ENCODE measurements around the gene ST14. TPM values are rescaled to one million over a fixed set of nuclear protein-coding genes. Genes with fewer than 3 reads are reported as not detected.
A peak's percentile ranks its signal among the peaks of the same experiment; 100 is the strongest.

Gene ST14
- total RNA-seq, 2 donors from 2014 or later = 4.9 to 6.9 TPM

DNA sequence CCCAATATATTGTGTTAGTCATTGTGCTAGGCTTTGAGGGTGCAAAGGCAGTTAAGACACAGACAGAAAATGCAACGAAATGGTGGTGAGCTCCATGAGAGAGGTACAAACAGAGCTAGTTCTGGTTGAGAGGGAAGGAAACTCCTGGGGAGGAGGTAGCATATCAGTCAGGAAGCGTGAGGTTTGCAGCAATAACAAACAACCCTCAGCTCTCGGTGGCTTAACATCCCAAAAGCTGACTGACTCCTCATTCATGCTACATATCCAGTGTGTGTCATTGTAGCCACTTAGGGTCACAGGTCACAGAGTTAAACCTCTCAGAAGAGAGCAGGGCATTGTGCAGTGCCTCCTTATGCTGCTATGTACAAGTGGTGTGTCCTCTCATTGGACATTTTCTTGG, 1.7 kb upstream of the ST14 start:
- no peak overlapping the region for H3K27ac ChIP-seq
- DNase-seq (ENCODE audit: low spot score) = no peak
- H3K4me1 ChIP-seq (ENCODE audit: control insufficient read depth in 1 of 2, low read depth in 2 of 2) = peaks cover 6 to 13% of the 10 kb centered on the region in 2 donors
- no peaks in the 10 kb centered on the region for H3K27me3 ChIP-seq (replicated peaks; ENCODE audit: insufficient read depth)
- TF ChIP-seq, protein P1, sequence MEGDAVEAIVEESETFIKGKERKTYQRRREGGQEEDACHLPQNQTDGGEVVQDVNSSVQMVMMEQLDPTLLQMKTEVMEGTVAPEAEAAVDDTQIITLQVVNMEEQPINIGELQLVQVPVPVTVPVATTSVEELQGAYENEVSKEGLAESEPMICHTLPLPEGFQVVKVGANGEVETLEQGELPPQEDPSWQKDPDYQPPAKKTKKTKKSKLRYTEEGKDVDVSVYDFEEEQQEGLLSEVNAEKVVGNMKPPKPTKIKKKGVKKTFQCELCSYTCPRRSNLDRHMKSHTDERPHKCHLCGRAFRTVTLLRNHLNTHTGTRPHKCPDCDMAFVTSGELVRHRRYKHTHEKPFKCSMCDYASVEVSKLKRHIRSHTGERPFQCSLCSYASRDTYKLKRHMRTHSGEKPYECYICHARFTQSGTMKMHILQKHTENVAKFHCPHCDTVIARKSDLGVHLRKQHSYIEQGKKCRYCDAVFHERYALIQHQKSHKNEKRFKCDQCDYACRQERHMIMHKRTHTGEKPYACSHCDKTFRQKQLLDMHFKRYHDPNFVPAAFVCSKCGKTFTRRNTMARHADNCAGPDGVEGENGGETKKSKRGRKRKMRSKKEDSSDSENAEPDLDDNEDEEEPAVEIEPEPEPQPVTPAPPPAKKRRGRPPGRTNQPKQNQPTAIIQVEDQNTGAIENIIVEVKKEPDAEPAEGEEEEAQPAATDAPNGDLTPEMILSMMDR (IDR thresholded peaks at IDR 0.05) = no peak
- no peak overlapping the region for H3K4me3 ChIP-seq
- no peaks in the 10 kb centered on the region for H3K9me3 ChIP-seq
- H3K36me3 ChIP-seq = no peaks in the 10 kb centered on the region
- ATAC-seq (ENCODE audit: insufficient number of reproducible peaks, low FRiP score, low read depth) = peak; percentile 28

DNA sequence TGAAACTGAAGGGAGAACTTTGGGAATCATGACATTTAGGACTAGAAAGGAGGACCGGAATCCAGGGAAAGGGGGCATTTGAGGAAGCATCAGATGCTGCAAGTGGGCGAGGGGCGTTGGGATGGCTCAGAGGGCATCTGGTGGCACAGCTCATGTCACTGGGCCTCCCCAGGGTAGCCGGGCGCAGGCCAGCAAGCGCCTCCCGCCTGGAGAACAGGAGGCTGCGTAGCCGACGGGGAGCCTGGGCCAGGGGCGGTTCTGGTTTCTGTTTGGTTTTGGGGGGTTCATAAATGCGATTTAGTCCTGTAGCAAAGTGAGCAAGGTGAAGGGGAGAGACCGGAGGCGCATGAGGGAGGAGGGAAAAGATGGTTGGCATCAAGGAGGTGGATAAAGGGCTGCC, 443 bp upstream of the ST14 start:
- ATAC-seq (ENCODE audit: insufficient number of reproducible peaks, low FRiP score, low read depth) (no peak), DNase-seq (ENCODE audit: low spot score) (no peak)
- Histone ChIP-seq H3K27ac (no peak overlapping the region), H3K9me3 (no peaks in the 10 kb centered on the region), H3K27me3 (replicated peaks; ENCODE audit: insufficient read depth) (no peaks in the 10 kb centered on the region), H3K4me3 (no peak overlapping the region), H3K36me3 (no peaks in the 10 kb centered on the region), H3K4me1 (ENCODE audit: control insufficient read depth in 1 of 2, low read depth in 2 of 2) (peaks cover 6 to 13% of the 10 kb centered on the region in 2 donors)
- TF ChIP-seq, protein P1 (IDR thresholded peaks at IDR 0.05) = no peak

DNA sequence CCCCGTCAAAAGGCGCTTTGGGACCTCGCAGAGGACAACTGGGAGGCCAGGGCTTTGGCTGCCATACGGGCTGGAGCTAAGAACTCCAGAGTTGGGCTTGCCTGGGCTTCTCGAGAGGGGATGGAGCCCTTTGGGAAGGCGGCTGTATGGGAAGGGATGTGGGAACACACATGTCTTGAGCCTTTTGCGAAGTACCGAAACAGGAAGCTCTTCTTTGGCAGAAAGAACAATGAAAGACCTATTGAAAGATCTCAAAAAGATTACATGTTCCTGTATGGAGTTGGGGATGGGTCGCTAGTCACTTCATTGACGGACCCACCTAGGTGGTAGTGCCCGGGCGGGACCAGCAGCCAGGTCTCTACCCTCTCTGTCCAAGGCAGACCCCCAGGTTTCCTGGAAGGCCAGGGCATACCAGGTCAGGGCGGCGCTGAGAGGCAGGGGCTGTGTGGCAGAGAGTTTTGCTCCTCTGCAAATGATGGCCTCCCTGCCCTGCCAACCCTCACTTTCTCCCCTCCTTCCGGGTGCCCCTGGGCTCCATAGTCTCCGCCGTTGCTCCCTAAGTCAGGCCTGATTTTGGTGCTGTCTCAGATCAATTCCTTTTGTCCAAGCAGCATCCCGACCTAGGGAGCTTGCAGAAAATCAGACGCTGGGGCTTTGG, 1.0 kb downstream of the ST14 start:
- H3K4me1 ChIP-seq (ENCODE audit: control insufficient read depth in 1 of 2, low read depth in 2 of 2) = peaks cover 6 to 13% of the 10 kb centered on the region in 2 donors
- H3K4me3 ChIP-seq = peak overlapping the region; percentile 63
- H3K9me3 ChIP-seq = no peaks in the 10 kb centered on the region
- H3K27me3 ChIP-seq (replicated peaks; ENCODE audit: insufficient read depth) = no peaks in the 10 kb centered on the region
- H3K36me3 ChIP-seq = no peaks in the 10 kb centered on the region
- TF ChIP-seq, protein P1 (IDR thresholded peaks at IDR 0.05) = no peak
- no peak for ATAC-seq (ENCODE audit: insufficient number of reproducible peaks, low FRiP score, low read depth)
- DNase-seq (ENCODE audit: low spot score) = no peak
- H3K27ac ChIP-seq = no peak overlapping the region

DNA sequence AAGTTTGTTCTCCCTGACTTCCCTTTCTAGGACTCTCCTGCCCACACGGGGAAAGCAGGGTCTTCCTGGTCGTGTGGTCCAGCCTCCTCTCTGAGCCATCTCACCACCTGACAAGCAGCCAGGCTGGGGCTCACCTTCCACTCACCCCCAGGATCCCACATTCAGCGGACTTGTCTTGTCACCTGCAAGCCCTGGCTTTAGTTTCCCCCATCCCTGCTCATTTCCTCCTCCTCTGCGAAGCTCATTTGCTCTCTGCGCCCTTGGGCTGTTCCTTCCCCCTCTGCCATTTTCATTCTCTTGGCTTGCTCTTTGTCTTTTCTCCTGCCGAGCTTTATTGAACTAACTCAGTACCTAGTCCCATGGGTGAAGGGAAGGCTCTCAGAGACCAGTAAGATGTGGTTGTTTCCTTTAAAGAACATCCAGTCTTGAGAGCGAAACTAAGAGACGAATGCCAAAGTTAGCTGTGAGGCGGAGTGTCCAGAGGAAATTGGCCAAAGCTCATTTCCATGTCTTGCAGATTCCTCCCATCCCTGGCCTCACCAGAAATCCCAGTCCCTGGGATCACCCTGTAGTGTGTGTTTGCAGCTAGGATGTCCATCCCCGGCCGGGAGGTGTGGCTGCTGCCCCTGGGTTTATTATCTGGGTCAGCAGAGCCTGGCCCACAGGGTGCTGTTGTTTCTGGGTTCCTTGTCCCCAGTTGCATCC, 2.0 kb downstream of the ST14 start:
- ATAC-seq (ENCODE audit: insufficient number of reproducible peaks, low FRiP score, low read depth) (no peak), DNase-seq (ENCODE audit: low spot score) (no peak)
- H3K27me3 ChIP-seq (replicated peaks; ENCODE audit: insufficient read depth) = no peaks in the 10 kb centered on the region
- no peak overlapping the region for H3K27ac ChIP-seq
- H3K9me3 ChIP-seq = no peaks in the 10 kb centered on the region
- no peaks in the 10 kb centered on the region for H3K36me3 ChIP-seq
- H3K4me3 ChIP-seq = no peak overlapping the region
- H3K4me1 ChIP-seq (ENCODE audit: control insufficient read depth in 1 of 2, low read depth in 2 of 2) = peaks cover 6 to 13% of the 10 kb centered on the region in 2 donors
- TF ChIP-seq, protein P1 (IDR thresholded peaks at IDR 0.05) = no peak

DNA sequence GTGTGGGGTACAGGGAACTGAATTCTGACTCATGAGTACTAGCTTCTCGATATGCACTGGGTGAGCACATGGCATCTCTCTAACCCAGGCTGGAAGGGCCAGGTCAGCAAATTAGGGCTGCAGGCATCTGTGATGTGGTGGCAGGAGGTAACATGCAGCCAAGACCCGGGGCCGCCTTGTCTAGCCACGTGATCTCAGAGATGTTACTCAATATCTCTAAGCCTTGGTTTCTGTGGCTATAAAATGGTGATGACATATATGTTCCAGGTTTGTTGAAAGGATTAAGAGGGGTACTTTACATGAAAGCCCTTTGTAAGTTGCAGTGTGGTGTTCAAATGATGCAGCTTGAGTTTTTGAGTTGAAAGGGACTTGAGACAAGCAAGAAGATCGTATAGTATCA, 3.2 kb downstream of the ST14 start:
- Histone ChIP-seq H3K27ac (no peak overlapping the region), H3K4me3 (no peak overlapping the region), H3K27me3 (replicated peaks; ENCODE audit: insufficient read depth) (no peaks in the 10 kb centered on the region), H3K36me3 (no peaks in the 10 kb centered on the region), H3K4me1 (ENCODE audit: control insufficient read depth in 1 of 2, low read depth in 2 of 2) (peaks cover 6 to 13% of the 10 kb centered on the region in 2 donors), H3K9me3 (no peaks in the 10 kb centered on the region)
- ATAC-seq (ENCODE audit: insufficient number of reproducible peaks, low FRiP score, low read depth) = no peak
- DNase-seq (ENCODE audit: low spot score) = no peak
- TF ChIP-seq, protein P1 (IDR thresholded peaks at IDR 0.05) = no peak
